OCI-LY7 (cell line): ENCODE data around the gene ZNF70.

ENCODE experiments used
- CTCF ChIP-seq: fragments of 200-600 bp; sonication (generic); conservative IDR thresholded peaks from 2 replicates; pipeline ENCODE4 v1.5.1; 2014; ENCODE audit warnings: mild to moderate bottlenecking, antibody characterized with exemption, low read length, moderate library complexity, mixed read lengths
- EZH2phosphoT487 ChIP-seq: fragments of 200-600 bp; sonication (generic); IDR thresholded peaks from 2 replicates; pipeline ENCODE4 v1.6.1; 2018; ENCODE audit warnings: low read depth, borderline replicate concordance, mild to moderate bottlenecking, mixed run types, antibody characterized with exemption, low read length, moderate library complexity, mixed read lengths

- TF ChIP-seq CTCF (no peak), EZH2phosphoT487 (no peak)
Observed at GRCh38 chr22:23691748-23692423, 59.0 kb downstream of the ZNF70 start.
